ENCODE measurements around the gene FTH1. TPM values are rescaled to one million over a fixed set of nuclear protein-coding genes. Genes with fewer than 3 reads are reported as not detected.

FTH1 gene
- total and polyA plus RNA-seq, 2 of the 13 experiments (the other 11 are each of a cell fraction or from before 2014, with no cell fraction given), result 607 to 760 TPM

GRCh38 chr11:61947486-61948210 lies 19.8 kb downstream of the FTH1 start (continued):
- TF ChIP-seq ZC3H13 (CRISPR knock-in tag; IDR thresholded peaks at IDR 0.05) (no peak), LCORL (IDR thresholded peaks at IDR 0.05) (no peak), LCORL (CRISPR knock-in tag; IDR thresholded peaks at IDR 0.05) (0 out of 2 replicates have a peak, but pooled peaks have one; percentile 41), ZNF33A (CRISPR knock-in tag; IDR thresholded peaks at IDR 0.05; ENCODE audit: borderline replicate concordance) (no peak), KMT2A (CRISPR knock-in tag; IDR thresholded peaks at IDR 0.05) (no peak), ZNF616 (CRISPR knock-in tag; IDR thresholded peaks at IDR 0.05; ENCODE audit: low read depth) (no peak), CHD2 (IDR thresholded peaks at IDR 0.05; ENCODE audit: low read depth, low read length) (no peak), ZNF225 (CRISPR knock-in tag; IDR thresholded peaks at IDR 0.05) (no peak), ZNF205 (CRISPR knock-in tag; IDR thresholded peaks at IDR 0.05) (0 out of 2 replicates have a peak, but pooled peaks have one; percentile 47), TOPORS (CRISPR knock-in tag; IDR thresholded peaks at IDR 0.05) (no peak), TBX2 (CRISPR knock-in tag; IDR thresholded peaks at IDR 0.05; ENCODE audit: borderline replicate concordance) (peak; percentile 41; the same call in 1 of the 2 replicates), EZH2 (conservative IDR thresholded peaks at IDR 0.05; ENCODE audit: low read depth, low read length) (no peak), ZNF234 (CRISPR knock-in tag; conservative IDR thresholded peaks at IDR 0.05) (no peak)
- TF ChIP-seq, protein P1, sequence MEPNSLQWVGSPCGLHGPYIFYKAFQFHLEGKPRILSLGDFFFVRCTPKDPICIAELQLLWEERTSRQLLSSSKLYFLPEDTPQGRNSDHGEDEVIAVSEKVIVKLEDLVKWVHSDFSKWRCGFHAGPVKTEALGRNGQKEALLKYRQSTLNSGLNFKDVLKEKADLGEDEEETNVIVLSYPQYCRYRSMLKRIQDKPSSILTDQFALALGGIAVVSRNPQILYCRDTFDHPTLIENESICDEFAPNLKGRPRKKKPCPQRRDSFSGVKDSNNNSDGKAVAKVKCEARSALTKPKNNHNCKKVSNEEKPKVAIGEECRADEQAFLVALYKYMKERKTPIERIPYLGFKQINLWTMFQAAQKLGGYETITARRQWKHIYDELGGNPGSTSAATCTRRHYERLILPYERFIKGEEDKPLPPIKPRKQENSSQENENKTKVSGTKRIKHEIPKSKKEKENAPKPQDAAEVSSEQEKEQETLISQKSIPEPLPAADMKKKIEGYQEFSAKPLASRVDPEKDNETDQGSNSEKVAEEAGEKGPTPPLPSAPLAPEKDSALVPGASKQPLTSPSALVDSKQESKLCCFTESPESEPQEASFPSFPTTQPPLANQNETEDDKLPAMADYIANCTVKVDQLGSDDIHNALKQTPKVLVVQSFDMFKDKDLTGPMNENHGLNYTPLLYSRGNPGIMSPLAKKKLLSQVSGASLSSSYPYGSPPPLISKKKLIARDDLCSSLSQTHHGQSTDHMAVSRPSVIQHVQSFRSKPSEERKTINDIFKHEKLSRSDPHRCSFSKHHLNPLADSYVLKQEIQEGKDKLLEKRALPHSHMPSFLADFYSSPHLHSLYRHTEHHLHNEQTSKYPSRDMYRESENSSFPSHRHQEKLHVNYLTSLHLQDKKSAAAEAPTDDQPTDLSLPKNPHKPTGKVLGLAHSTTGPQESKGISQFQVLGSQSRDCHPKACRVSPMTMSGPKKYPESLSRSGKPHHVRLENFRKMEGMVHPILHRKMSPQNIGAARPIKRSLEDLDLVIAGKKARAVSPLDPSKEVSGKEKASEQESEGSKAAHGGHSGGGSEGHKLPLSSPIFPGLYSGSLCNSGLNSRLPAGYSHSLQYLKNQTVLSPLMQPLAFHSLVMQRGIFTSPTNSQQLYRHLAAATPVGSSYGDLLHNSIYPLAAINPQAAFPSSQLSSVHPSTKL (CRISPR knock-in tag; IDR thresholded peaks at IDR 0.05), result 0 out of 2 replicates have a peak, but pooled peaks have one; percentile 11
- TF ChIP-seq, protein P2, sequence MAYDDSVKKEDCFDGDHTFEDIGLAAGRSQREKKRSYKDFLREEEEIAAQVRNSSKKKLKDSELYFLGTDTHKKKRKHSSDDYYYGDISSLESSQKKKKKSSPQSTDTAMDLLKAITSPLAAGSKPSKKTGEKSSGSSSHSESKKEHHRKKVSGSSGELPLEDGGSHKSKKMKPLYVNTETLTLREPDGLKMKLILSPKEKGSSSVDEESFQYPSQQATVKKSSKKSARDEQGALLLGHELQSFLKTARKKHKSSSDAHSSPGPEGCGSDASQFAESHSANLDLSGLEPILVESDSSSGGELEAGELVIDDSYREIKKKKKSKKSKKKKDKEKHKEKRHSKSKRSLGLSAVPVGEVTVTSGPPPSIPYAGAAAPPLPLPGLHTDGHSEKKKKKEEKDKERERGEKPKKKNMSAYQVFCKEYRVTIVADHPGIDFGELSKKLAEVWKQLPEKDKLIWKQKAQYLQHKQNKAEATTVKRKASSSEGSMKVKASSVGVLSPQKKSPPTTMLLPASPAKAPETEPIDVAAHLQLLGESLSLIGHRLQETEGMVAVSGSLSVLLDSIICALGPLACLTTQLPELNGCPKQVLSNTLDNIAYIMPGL (CRISPR knock-in tag; IDR thresholded peaks at IDR 0.05; ENCODE audit: borderline replicate concordance in 1 of 2, low read depth in 1 of 2), result peak; percentile 55 to 56; a peak in 1 of 4 replicates

Data from HepG2 (cell line).